DND-41 (cell line): Measurements from ENCODE around the gene TMPRSS11D.

Experiments used
- EZH2 ChIP-seq: IDR thresholded peaks from 3 replicates; pipeline ENCODE4 v1.6.1; 2012; ENCODE audit warnings: borderline replicate concordance, low read depth, mild to moderate bottlenecking, moderate library complexity, low read length, inconsistent platforms; ENCODE audit not compliant: severe bottlenecking
- TF ChIP-seq, protein P1 (sequence below): IDR thresholded peaks from 2 replicates; pipeline ENCODE4 v1.5.1; 2012; ENCODE audit warnings: borderline replicate concordance, low read length, moderate library complexity, mild to moderate bottlenecking; ENCODE audit not compliant: poor library complexity, severe bottlenecking; ENCODE audit errors: extremely low read depth

- TF ChIP-seq, protein P1, sequence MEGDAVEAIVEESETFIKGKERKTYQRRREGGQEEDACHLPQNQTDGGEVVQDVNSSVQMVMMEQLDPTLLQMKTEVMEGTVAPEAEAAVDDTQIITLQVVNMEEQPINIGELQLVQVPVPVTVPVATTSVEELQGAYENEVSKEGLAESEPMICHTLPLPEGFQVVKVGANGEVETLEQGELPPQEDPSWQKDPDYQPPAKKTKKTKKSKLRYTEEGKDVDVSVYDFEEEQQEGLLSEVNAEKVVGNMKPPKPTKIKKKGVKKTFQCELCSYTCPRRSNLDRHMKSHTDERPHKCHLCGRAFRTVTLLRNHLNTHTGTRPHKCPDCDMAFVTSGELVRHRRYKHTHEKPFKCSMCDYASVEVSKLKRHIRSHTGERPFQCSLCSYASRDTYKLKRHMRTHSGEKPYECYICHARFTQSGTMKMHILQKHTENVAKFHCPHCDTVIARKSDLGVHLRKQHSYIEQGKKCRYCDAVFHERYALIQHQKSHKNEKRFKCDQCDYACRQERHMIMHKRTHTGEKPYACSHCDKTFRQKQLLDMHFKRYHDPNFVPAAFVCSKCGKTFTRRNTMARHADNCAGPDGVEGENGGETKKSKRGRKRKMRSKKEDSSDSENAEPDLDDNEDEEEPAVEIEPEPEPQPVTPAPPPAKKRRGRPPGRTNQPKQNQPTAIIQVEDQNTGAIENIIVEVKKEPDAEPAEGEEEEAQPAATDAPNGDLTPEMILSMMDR: peak; percentile 21
- no peak for TF ChIP-seq EZH2
Observed at GRCh38 chr4:67892905-67893304, 9.1 kb upstream of the TMPRSS11D start.
